ENCODE data around the gene SP140. TPM values are rescaled to one million over a fixed set of nuclear protein-coding genes. Genes with fewer than 3 reads are reported as not detected.

The SP140 gene
- total RNA-seq, result 0.11 TPM

- no peak for TF ChIP-seq CTCF (IDR thresholded peaks at IDR 0.05)
- intact Hi-C loops (cut with DNase I), result no loop called here
- Histone ChIP-seq H3K4me1 (peaks cover 0 to 5% of the 10 kb centered on the region in 2 donors), H3K27ac (no peak within 1 kb of the TSS), H3K36me3 (no peaks in the 10 kb centered on the region), H3K9me3 (no peaks in the 10 kb centered on the region), H3K4me3 (peak within 1 kb of the TSS in 1 of 2 donors; percentile 12), H3K27me3 (no peaks in the 10 kb centered on the region)
- peak; percentile 26 to 73 for DNase-seq (ENCODE audit: low spot score in 2 of 2)
These were observed at the start of gene SP140 for GRCh38 chr2:230225486-230225885. SP140 (plus strand) TSS chr2:230225736; CDS start chr2:230225845, 109 bp downstream.

GRCh38 chr2:230176996-230177395 lies 48.5 kb upstream of the SP140 start:
- Histone ChIP-seq H3K36me3 (peaks cover 51 to 75% of the 10 kb centered on the region in 2 donors), H3K9me3 (no peaks in the 10 kb centered on the region), H3K4me1 (no peaks in the 10 kb centered on the region), H3K4me3 (no peak overlapping the region), H3K27me3 (no peaks in the 10 kb centered on the region), H3K27ac (no peak overlapping the region)
- intact Hi-C loops (cut with DNase I), result no loop called here
- no peak for TF ChIP-seq CTCF (IDR thresholded peaks at IDR 0.05)
- DNase-seq (ENCODE audit: low spot score in 2 of 2), result no peak

- no peak for TF ChIP-seq CTCF (IDR thresholded peaks at IDR 0.05)
- no peaks in the 10 kb centered on the region for H3K27me3 ChIP-seq
- intact Hi-C loops (cut with DNase I), result no loop called here
- no peak for DNase-seq (ENCODE audit: low spot score in 2 of 2)
- no peak overlapping the region for H3K4me3 ChIP-seq
- H3K9me3 ChIP-seq, result no peaks in the 10 kb centered on the region
- H3K27ac ChIP-seq, result no peak overlapping the region
- H3K36me3 ChIP-seq, result peaks cover 57 to 82% of the 10 kb centered on the region in 2 donors
- no peaks in the 10 kb centered on the region for H3K4me1 ChIP-seq
These were observed 46.7 kb upstream of the SP140 start for GRCh38 chr2:230178546-230179485.

- peaks cover 57 to 81% of the 10 kb centered on the region in 2 donors for H3K36me3 ChIP-seq
- no peaks in the 10 kb centered on the region for H3K27me3 ChIP-seq
- H3K4me1 ChIP-seq, result no peaks in the 10 kb centered on the region
- no peaks in the 10 kb centered on the region for H3K9me3 ChIP-seq
- TF ChIP-seq CTCF (IDR thresholded peaks at IDR 0.05), result no peak
- no peak for DNase-seq (ENCODE audit: low spot score in 2 of 2)
- no peak overlapping the region for H3K4me3 ChIP-seq
- no peak overlapping the region for H3K27ac ChIP-seq
- intact Hi-C loops (cut with DNase I), result no loop called here
These were observed 45.6 kb upstream of the SP140 start for GRCh38 chr2:230179907-230180306.

GRCh38 chr2:230181195-230181594 lies 44.3 kb upstream of the SP140 start:
- intact Hi-C loops (cut with DNase I), result no loop called here
- no peak for TF ChIP-seq CTCF (IDR thresholded peaks at IDR 0.05)
- Histone ChIP-seq H3K27me3 (no peaks in the 10 kb centered on the region), H3K9me3 (no peaks in the 10 kb centered on the region), H3K4me1 (no peaks in the 10 kb centered on the region), H3K36me3 (peaks cover 52 to 71% of the 10 kb centered on the region in 2 donors), H3K27ac (no peak overlapping the region), H3K4me3 (no peak overlapping the region)
- no peak for DNase-seq (ENCODE audit: low spot score in 2 of 2)
